ENCODE results near the gene C6orf163. TPM values are rescaled to one million over a fixed set of nuclear protein-coding genes. Genes with fewer than 3 reads are reported as not detected.

The C6orf163 gene
- total and polyA plus RNA-seq, 10 of the 15 experiments (the other 5 are each of a cell fraction or from before 2014, with no cell fraction given), result 0.56 to 3.7 (median 1.2) TPM

DNA sequence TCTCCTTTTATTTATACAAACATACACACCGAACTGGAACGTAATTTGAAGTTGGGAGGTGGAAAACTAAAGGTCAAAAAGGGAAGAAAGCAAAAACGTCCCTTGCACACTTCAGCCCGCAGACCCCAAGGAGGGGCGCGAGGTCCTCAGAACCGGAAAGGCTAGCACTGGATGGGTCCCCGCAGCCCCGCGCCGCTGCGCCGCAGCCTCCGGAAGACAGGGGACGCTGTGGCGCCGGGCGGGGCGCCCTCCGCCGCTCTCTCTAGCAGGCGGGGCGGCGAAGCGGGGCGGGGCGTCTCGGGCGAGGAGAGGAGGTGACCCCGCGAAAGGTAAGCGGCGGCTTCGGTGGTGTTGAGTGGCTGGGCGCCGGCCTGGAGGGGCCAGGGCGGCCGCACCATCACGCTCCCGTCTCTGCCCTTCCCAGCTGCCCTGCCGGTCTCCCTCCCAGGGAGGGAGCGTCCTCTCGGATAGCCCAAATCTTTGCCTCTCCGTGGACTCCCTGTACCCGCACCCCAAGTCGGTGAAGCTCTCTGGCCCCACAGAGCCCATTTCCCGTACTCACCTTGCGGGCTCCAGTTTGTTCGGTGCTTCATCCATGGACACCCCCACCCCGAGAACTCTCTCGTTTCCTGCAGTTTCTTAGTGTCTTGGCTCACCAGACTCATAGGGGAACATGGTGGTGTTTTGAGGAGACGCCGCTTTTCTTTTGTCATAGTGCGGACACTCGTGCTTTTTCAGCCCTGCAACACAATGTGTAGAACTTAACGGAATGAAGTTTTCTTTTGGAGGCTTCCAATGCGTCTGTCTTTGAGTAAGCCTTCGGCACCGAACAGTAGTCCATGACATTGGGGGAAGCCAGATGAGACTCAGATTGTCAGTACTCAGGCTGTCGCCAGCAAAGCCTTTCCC lies 22.1 kb upstream of the C6orf163 start, which contains the start of gene SMIM8:
TSS of gene SMIM8 (plus strand) at position 285 of the 909 bp plus-strand sequence. CDS start 14,444 bp downstream, outside the sequence.
- H3K9me3 ChIP-seq (replicated peaks; ENCODE audit: control insufficient read depth, insufficient read depth, low read length), result no peaks in the 10 kb centered on the region
- ChIA-PET SMC1A (ENCODE audit: uncharacterized antibody, unreplicated experiment) (interaction anchor here (1.1 kb wide), 1 partner anchor 70 kb away, joined by 3 read pairs; no protein-coding TSS in a partner anchor), POLR2A (no interaction called here), CTCF (interaction anchor here (0.6 to 2.2 kb wide), 8 partner anchors 20 to 1549 kb away, joined by 3 to 7 read pairs (median 4); no protein-coding TSS in a partner anchor), RAD21 (ENCODE audit: unreplicated experiment) (no interaction called here)
- peaks cover 5% of the 10 kb centered on the region for H3K79me2 ChIP-seq (ENCODE audit: control insufficient read depth, insufficient read depth, low read length)
- peak within 1 kb of the TSS; percentile 96 for H3K4me3 ChIP-seq
- H3K27me3 ChIP-seq (replicated peaks in 1 of 2; ENCODE audit: control insufficient read depth in 2 of 2, insufficient read depth in 2 of 2, low read length in 1 of 2), result no peaks in the 10 kb centered on the region
- in situ Hi-C loops (cut with MboI), result no loop called here
- no peak for FAIRE-seq
- no TSS peak for BruUV-seq (replicated peaks)
- DNase-seq (ENCODE audit: low read depth, low spot score), result peak; percentile 24
- intact Hi-C loops (cut with micrococcal nuclease; ENCODE audit: unreplicated experiment), result loop anchor here (1.0 to 10.0 kb wide), 2 partner anchors 150 to 168 kb away; partner anchors contain the start of genes SLC35A1 and ZNF292
- ATAC-seq, result peak; percentile 99
- no peaks in the 10 kb centered on the region for H4K20me1 ChIP-seq (ENCODE audit: control insufficient read depth, insufficient read depth)
- peak within 1 kb of the TSS; percentile 97 for H2AFZ ChIP-seq (ENCODE audit: control insufficient read depth, low read depth, low read length)
- no peaks in the 10 kb centered on the region for H3K4me1 ChIP-seq (ENCODE audit: control insufficient read depth, insufficient read depth, low read length)
- WGBS (ENCODE audit: insufficient coverage, insufficient replicate concordance, low lambda C conversion rate, missing lambda C conversion rate), result 2% methylated on average over 48 of the region's 60 CpGs
- peak within 1 kb of the TSS; percentile 71 for H3K27ac ChIP-seq (ENCODE audit: control insufficient read depth, insufficient read depth)
- H3K36me3 ChIP-seq (ENCODE audit: control insufficient read depth in 2 of 2, insufficient read depth in 2 of 2, low read length in 1 of 2), result no peaks in the 10 kb centered on the region
- peak within 1 kb of the TSS; percentile 84 for H3K4me2 ChIP-seq (ENCODE audit: control insufficient read depth, insufficient read depth)
- H3K9ac ChIP-seq (ENCODE audit: control insufficient read depth, insufficient read depth, low read length), result peak within 1 kb of the TSS; percentile 90
- no peak for TF ChIP-seq GABPA (IDR thresholded peaks at IDR 0.05; ENCODE audit: low read depth)
- peak; percentile 57; the same call in 1 of the 2 replicates for TF ChIP-seq DPF2 (IDR thresholded peaks at IDR 0.05)
- TF ChIP-seq POLR2AphosphoS2 (IDR thresholded peaks at IDR 0.05; ENCODE audit: low read depth, low read length), result no peak
- no peak for TF ChIP-seq ZSCAN29 (IDR thresholded peaks at IDR 0.05)
- no peak for TF ChIP-seq SIX5 (IDR thresholded peaks at IDR 0.05; ENCODE audit: low read depth, low read length, severe bottlenecking)
- TF ChIP-seq PML (IDR thresholded peaks at IDR 0.05; ENCODE audit: low read length), result no peak; the same call in 1 of the 2 replicates
- TF ChIP-seq BCL11A (IDR thresholded peaks at IDR 0.05; ENCODE audit: low read depth, low read length), result no peak
- peak; percentile 31 to 69; a peak in 3 of 4 replicates for TF ChIP-seq BHLHE40 (IDR thresholded peaks at IDR 0.05; ENCODE audit: borderline replicate concordance in 1 of 2, low read depth in 2 of 2, low read length in 1 of 2)
- TF ChIP-seq NFXL1 (IDR thresholded peaks at IDR 0.05; ENCODE audit: borderline replicate concordance), result no peak
- no peak; the same call in none of the 2 replicates for TF ChIP-seq LARP7 (IDR thresholded peaks at IDR 0.05)
- peak; percentile 94 for TF ChIP-seq CBX5 (IDR thresholded peaks at IDR 0.05; ENCODE audit: low read depth)
- no peak for TF ChIP-seq TARDBP (IDR thresholded peaks at IDR 0.05; ENCODE audit: borderline replicate concordance)
- peak; percentile 65 for TF ChIP-seq NR2C1 (IDR thresholded peaks at IDR 0.05)
- TF ChIP-seq, protein P1, sequence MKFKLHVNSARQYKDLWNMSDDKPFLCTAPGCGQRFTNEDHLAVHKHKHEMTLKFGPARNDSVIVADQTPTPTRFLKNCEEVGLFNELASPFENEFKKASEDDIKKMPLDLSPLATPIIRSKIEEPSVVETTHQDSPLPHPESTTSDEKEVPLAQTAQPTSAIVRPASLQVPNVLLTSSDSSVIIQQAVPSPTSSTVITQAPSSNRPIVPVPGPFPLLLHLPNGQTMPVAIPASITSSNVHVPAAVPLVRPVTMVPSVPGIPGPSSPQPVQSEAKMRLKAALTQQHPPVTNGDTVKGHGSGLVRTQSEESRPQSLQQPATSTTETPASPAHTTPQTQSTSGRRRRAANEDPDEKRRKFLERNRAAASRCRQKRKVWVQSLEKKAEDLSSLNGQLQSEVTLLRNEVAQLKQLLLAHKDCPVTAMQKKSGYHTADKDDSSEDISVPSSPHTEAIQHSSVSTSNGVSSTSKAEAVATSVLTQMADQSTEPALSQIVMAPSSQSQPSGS (IDR thresholded peaks at IDR 0.05; ENCODE audit: low read length), result no peak
- TF ChIP-seq CBFB (IDR thresholded peaks at IDR 0.05; ENCODE audit: low read depth), result no peak
- no peak for TF ChIP-seq PAX8 (IDR thresholded peaks at IDR 0.05)
- TF ChIP-seq, protein P2, sequence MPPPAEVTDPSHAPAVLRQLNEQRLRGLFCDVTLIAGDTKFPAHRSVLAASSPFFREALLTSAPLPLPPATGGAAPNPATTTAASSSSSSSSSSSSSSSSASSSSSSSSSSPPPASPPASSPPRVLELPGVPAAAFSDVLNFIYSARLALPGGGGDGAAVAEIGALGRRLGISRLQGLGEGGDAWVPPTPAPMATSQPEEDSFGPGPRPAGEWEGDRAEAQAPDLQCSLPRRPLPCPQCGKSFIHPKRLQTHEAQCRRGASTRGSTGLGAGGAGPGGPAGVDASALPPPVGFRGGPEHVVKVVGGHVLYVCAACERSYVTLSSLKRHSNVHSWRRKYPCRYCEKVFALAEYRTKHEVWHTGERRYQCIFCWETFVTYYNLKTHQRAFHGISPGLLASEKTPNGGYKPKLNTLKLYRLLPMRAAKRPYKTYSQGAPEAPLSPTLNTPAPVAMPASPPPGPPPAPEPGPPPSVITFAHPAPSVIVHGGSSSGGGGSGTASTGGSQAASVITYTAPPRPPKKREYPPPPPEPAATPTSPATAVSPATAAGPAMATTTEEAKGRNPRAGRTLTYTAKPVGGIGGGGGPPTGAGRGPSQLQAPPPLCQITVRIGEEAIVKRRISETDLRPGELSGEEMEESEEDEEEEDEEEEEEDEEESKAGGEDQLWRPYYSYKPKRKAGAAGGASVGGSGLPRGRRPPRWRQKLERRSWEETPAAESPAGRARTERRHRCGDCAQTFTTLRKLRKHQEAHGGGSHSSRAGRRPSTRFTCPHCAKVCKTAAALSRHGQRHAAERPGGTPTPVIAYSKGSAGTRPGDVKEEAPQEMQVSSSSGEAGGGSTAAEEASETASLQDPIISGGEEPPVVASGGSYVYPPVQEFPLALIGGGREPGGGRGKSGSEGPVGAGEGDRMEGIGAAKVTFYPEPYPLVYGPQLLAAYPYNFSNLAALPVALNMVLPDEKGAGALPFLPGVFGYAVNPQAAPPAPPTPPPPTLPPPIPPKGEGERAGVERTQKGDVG (CRISPR knock-in tag; IDR thresholded peaks at IDR 0.05), result no peak
- TF ChIP-seq ASH2L (IDR thresholded peaks at IDR 0.05; ENCODE audit: borderline replicate concordance, low read depth), result peak; percentile 52; the same call in 1 of the 2 replicates
- peak; percentile 97 for TF ChIP-seq SMARCA5 (IDR thresholded peaks at IDR 0.05)
- TF ChIP-seq JUNB (IDR thresholded peaks at IDR 0.05), result no peak
- TF ChIP-seq SREBF1 (IDR thresholded peaks at IDR 0.05; ENCODE audit: low read length), result no peak
- TF ChIP-seq CBX3 (IDR thresholded peaks at IDR 0.05; ENCODE audit: borderline replicate concordance, low read depth), result no peak
